Testis (tissue), 3 donors: ENCODE data around the gene GASK1A. TPM values are rescaled to one million over a fixed set of nuclear protein-coding genes. Genes with fewer than 3 reads are reported as not detected.
A peak's percentile ranks its signal among the peaks of the same experiment; 100 is the strongest.

Experiments used
- DNase-seq: peaks from one replicate; pipeline ENCODE4 v3.0.0-alpha.2; 2019
- H3K27ac ChIP-seq, 2 donors: fragments of 200-600 bp; sonication (generic); one replicate each; pipeline ENCODE4 v1.5.1; 2019
- H3K27me3 ChIP-seq: fragments of 200-600 bp; sonication (generic); one replicate; pipeline ENCODE4 v1.5.1; 2019
- H3K36me3 ChIP-seq: fragments of 200-600 bp; sonication (generic); one replicate; pipeline ENCODE4 v1.5.1; 2017; ENCODE audit warnings: low read depth; ENCODE audit errors: missing control alignments
- H3K4me1 ChIP-seq: fragments of 200-600 bp; sonication (generic); one replicate; pipeline ENCODE4 v1.5.1; 2019
- H3K4me3 ChIP-seq, 2 donors: fragments of 200-600 bp; sonication (generic); one replicate each; pipeline ENCODE4 v1.5.1; 2017 to 2019
- H3K9me3 ChIP-seq: fragments of 200-600 bp; sonication (generic); one replicate; pipeline ENCODE4 v1.5.1; 2017
- CTCF ChIP-seq, 3 experiments: fragments of 450-650 bp in 2 of 3; fragments of 200-600 bp in 1 of 3; sonication (generic) in 1 of 3; IDR thresholded peaks; one replicate each; pipeline ENCODE4 v1.5.1; 2016 to 2019; ENCODE audit warnings: antibody characterized with exemption in 3 of 3, mild to moderate bottlenecking in 2 of 3, moderate library complexity in 1 of 3
- POLR2A ChIP-seq: fragments of 450-650 bp; IDR thresholded peaks from one replicate; pipeline ENCODE4 v1.6.1; 2017; ENCODE audit warnings: antibody characterized with exemption, mild to moderate bottlenecking, moderate library complexity
- WGBS, 2 donors: methylation state at CpG; one replicate each; pipeline ENCODE4 v1.1.5; 2018; 5-methylcytosine and 5-hydroxymethylcytosine counted together
- intact Hi-C: fragments of 100-400 bp; cut with DNase I; formaldehyde crosslinking; loops from one replicate; pipeline ENCODE4 v1.15.1; 2023; ENCODE audit warnings: low total_unique reads
- polyA plus RNA-seq: library from polyadenylated mRNA; stranded (reverse); fragments of 350-450 nt; fragmentation: Illumina TruSeq; extraction: RNeasy Lipid Tissue Mini Kit (QIAGEN cat#74804); gene quantifications from one replicate; pipeline ENCODE4 v1.2.3, GENCODE V29; 2014; ENCODE audit warnings: low read depth, low replicate concordance; ENCODE audit not compliant: insufficient read depth
- total RNA-seq, 2 donors: library from RNA; depleted of rRNA; stranded (reverse); fragments of >200 nt; gene quantifications; one replicate each; pipeline ENCODE4 v1.2.3, GENCODE V29; 2016

Gene GASK1A
- total and polyA plus RNA-seq, 3 donors from 2014 or later, result 6.2 to 22.2 (median 18.7) TPM

- no peak overlapping the region for H3K4me3 ChIP-seq
- no peak for TF ChIP-seq CTCF (IDR thresholded peaks at IDR 0.05)
- no peak for TF ChIP-seq POLR2A
- no peak for DNase-seq
- 61 to 75% methylated on average over 3 of the region's 3 CpGs for WGBS, 2 donors
- H3K4me1 ChIP-seq, result peaks cover 15% of the 10 kb centered on the region
- no peaks in the 10 kb centered on the region for H3K9me3 ChIP-seq
- no peaks in the 10 kb centered on the region for H3K36me3 ChIP-seq
- H3K27me3 ChIP-seq, result no peaks in the 10 kb centered on the region
- intact Hi-C loops, result no loop called here
- no peak overlapping the region for H3K27ac ChIP-seq
Measured at GRCh38 chr3:43104039-43104438, 124.9 kb downstream of the GASK1A start.

- Histone ChIP-seq H3K4me3 (peak overlapping the region; percentile 80 to 86), H3K27ac (peak overlapping the region in 1 of 2 donors; percentile 82), H3K36me3 (no peaks in the 10 kb centered on the region), H3K9me3 (no peaks in the 10 kb centered on the region), H3K27me3 (no peaks in the 10 kb centered on the region), H3K4me1 (peaks cover 15% of the 10 kb centered on the region)
- peak; percentile 19 for DNase-seq
- 30 to 43% methylated on average over 13 to 31 of the region's 33 CpGs for WGBS, 2 donors
- TF ChIP-seq POLR2A, result no peak
- TF ChIP-seq CTCF (IDR thresholded peaks at IDR 0.05), result no peak
- intact Hi-C loops, result no loop called here
Measured at GRCh38 chr3:43104660-43105595, 125.8 kb downstream of the GASK1A start.

GRCh38 chr3:43105596-43106292, 126.6 kb downstream of the GASK1A start, which contains the start of gene POMGNT2:
TSS of gene POMGNT2 (minus strand) at chr3:43106079. CDS start at chr3:43081431, 24,648 bp downstream.
- no peaks in the 10 kb centered on the region for H3K9me3 ChIP-seq
- intact Hi-C loops, result no loop called here
- H3K4me1 ChIP-seq, result peaks cover 15% of the 10 kb centered on the region
- peak; percentile 96 for DNase-seq
- H3K36me3 ChIP-seq, result no peaks in the 10 kb centered on the region
- no peaks in the 10 kb centered on the region for H3K27me3 ChIP-seq
- WGBS, 2 donors, result 0 to 1% methylated on average over 20 to 33 of the region's 71 CpGs
- peak within 1 kb of the TSS; percentile 80 to 86 for H3K4me3 ChIP-seq
- peak within 1 kb of the TSS; percentile 36 to 82 for H3K27ac ChIP-seq
- TF ChIP-seq POLR2A (no peak), CTCF (IDR thresholded peaks at IDR 0.05) (peak in 1 of 3 experiments; percentile 25)

GRCh38 chr3:43106293-43106628, 127.2 kb downstream of the GASK1A start:
- no peaks in the 10 kb centered on the region for H3K36me3 ChIP-seq
- no peaks in the 10 kb centered on the region for H3K27me3 ChIP-seq
- TF ChIP-seq CTCF (IDR thresholded peaks at IDR 0.05) (no peak), POLR2A (no peak)
- H3K9me3 ChIP-seq, result no peaks in the 10 kb centered on the region
- DNase-seq, result no peak
- intact Hi-C loops, result no loop called here
- 6 to 10% methylated on average over 6 of the region's 6 CpGs for WGBS, 2 donors
- peaks cover 15% of the 10 kb centered on the region for H3K4me1 ChIP-seq
- peak overlapping the region; percentile 80 to 86 for H3K4me3 ChIP-seq
- H3K27ac ChIP-seq, result no peak overlapping the region

Other genes with a start within 250 kb of the GASK1A start
- 10 to 100 TPM in 1 of 2 donors, 1 to 10 TPM in 1; 6.5 to 12.5 TPM for gene CCDC13, start 206.1 kb upstream of the GASK1A start, total RNA-seq
- gene CCDC13, start 206.1 kb upstream of the GASK1A start, polyA plus RNA-seq, result 23.0 TPM
- gene HIGD1A, start 174.8 kb upstream of the GASK1A start, total RNA-seq, result 100 to 1,000 TPM in 1 of 2 donors, 10 to 100 TPM in 1; 95.6 to 110 TPM
- gene HIGD1A, start 174.8 kb upstream of the GASK1A start, polyA plus RNA-seq, result 133 TPM
- 1 to 10 TPM; 3.4 to 7.8 TPM for gene ACKR2, start 169.9 kb upstream of the GASK1A start, total RNA-seq
- gene ACKR2, start 169.9 kb upstream of the GASK1A start, polyA plus RNA-seq, result 2.7 TPM
- gene CYP8B1, start 103.4 kb upstream of the GASK1A start, total RNA-seq, result not detected
- not detected for gene CYP8B1, start 103.4 kb upstream of the GASK1A start, polyA plus RNA-seq
- 10 to 100 TPM; 19.2 to 23.5 TPM for gene ZNF662, start 73.2 kb upstream of the GASK1A start, total RNA-seq
- 11.2 TPM for gene ZNF662, start 73.2 kb upstream of the GASK1A start, polyA plus RNA-seq
- 10 to 100 TPM; 33.2 to 45.7 TPM for gene POMGNT2, start 126.8 kb downstream of the GASK1A start, total RNA-seq
- 38.6 TPM for gene POMGNT2, start 126.8 kb downstream of the GASK1A start, polyA plus RNA-seq